Stimulated activated CD8-positive, alpha-beta memory T cell treated with anti-CD3 and anti-CD28 coated beads, Interleukin-7, amount 100 ng/mL, for 24 hours (primary cell): ENCODE measurements around the gene JARID2.

Source experiments
- DNase-seq: peaks from one replicate; pipeline ENCODE4 v3.0.0-alpha.2; 2020; ENCODE audit warnings: low read depth

The JARID2 gene

DNA sequence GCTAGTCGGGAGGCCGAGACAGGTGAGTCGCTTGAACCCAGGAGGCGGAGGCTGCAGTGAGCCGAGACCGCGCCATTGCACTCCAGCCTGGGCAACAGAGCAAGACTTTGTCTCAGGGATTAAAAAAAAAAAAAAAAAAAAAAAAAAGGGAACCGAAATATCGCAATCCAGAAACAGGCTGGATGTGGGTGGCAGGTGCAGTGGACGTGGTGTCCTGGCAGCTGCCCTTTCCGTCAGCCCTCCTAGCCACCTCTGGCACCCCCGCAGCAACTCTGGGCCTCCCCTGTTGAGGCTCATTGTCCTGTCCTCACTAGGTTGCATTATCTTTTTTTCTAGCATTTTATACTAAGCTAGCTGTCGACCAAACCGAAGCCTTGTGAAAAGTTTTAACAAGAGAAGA is 303.5 kb downstream of the JARID2 start:
- DNase-seq = no peak

DNA sequence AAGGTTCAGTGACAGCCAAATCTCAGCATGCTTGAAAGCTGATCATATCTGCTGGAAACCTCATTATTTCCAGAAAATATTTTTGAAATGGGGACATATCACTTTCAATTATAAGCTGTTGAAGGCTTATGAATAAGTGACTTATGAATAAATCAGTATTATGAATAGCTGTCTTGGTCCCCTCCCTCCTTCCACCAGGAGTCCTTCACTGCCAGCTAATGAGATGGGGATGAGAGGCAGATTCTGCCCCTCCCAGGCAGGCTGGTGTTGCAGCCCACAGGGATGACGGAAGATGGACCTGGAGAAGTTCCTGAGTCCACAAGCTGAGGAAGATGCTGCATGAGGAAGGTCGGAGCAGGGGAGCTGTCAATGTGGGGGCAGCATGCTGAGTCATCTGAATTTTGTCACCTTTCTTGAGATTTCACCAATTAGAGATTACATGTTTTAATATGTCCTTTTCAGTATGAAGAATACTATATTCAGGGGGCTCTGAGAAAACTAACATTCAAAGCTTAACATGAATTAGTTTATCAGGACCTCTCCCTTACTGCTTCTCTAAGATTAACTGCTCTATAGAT is 304.8 kb downstream of the JARID2 start:
- no peak for DNase-seq

DNA sequence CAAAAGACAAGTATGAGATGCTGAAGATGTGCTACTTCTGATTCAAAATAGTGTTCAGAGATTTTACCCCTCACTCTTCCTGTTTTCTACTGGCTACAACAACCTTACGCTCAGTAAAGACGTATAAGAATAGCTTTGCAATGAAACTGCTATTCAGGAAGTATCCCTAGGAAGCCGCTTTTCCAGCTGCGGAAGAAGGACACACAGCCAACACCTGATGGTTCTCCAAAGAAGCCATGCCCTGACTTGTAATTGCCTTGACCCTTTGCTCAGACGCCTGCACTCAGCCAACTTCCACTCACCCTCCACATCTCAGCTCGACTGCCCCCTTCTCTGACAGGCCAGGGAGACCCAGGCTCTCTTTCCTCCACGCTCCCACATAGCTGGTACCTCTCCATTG is 305.4 kb downstream of the JARID2 start:
- DNase-seq = no peak

DNA sequence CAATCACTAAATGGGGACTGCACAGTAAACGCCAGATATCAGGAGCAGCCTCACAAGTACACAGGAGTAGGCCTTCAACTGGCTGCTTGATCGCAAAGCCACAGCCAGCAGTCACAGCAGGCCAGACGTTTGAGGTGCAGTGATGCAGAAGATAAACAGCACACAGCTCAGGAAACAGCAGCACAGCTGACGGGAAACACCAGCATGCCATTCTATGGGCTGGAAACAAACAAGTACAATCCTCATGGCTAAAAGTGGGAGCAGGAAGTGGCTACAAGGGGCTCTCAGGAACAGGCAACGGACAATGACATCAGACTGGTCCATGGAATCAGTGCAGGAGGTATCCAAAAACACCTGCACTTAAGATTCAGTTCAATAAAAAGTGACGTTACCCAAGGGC is 305.9 kb downstream of the JARID2 start:
- no peak for DNase-seq

DNA sequence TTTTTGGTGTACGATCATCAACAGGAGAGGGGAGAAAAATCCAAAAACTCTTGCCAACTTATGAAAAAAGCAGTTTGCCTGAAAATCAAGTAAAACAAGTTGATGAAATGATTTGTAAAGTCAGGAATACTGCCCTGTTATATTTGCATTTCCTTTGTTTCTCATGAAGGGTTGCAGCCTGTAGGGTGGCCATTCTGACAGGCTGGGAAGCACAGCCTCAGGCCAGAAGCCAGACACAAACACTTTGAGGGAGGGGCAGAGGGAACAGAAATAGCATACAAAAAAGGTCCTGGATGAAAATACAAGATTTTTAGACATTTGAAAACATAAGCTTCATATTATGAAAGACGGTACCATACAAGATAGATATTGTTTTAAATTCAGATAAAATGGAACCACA is 307.2 kb downstream of the JARID2 start:
- no peak for DNase-seq

DNA sequence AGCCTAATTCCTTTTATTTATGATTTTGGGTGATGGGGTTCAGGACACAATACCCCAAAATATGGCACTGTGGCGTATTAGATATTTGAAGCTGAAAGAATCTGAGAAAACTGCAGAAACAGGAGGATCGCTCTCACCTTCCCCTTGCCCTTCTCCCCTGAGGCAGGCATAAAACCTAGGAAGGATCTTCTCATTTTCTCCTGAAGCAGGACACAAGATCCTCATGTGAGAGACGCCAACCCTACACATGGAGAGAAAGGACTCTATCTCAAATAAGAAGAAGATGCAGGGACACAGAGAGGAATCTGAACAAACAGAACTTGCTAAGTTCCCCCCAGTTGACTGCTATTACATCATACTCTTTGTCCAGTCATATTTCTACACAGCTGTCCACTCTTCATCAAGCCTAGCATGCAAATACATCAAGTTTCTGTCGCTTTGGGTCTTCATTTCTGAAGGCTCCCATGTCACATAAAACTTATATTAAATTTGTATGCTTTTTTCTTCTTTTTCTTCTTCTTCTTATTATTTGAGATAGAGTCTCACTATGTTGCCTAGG is 307.9 kb downstream of the JARID2 start:
- DNase-seq = no peak

DNA sequence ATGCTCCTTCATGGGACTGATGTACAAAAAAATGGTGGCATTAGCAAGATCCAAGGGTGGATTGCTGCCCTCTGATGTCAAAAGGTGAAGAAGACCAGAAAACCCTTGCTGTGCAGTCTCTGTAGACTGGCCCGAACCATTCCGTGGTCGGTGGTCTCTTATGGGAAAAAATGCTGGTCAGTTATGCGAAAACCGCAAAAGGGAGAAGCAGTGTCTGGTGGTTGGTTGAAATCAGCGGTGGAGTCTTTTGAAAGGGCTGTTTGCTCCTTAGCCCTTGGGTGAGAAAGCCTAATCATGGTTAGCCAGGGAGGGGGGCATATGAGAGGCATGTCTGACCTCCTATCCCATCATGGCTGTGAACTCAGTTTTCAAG is 308.8 kb downstream of the JARID2 start:
- DNase-seq = no peak

DNA sequence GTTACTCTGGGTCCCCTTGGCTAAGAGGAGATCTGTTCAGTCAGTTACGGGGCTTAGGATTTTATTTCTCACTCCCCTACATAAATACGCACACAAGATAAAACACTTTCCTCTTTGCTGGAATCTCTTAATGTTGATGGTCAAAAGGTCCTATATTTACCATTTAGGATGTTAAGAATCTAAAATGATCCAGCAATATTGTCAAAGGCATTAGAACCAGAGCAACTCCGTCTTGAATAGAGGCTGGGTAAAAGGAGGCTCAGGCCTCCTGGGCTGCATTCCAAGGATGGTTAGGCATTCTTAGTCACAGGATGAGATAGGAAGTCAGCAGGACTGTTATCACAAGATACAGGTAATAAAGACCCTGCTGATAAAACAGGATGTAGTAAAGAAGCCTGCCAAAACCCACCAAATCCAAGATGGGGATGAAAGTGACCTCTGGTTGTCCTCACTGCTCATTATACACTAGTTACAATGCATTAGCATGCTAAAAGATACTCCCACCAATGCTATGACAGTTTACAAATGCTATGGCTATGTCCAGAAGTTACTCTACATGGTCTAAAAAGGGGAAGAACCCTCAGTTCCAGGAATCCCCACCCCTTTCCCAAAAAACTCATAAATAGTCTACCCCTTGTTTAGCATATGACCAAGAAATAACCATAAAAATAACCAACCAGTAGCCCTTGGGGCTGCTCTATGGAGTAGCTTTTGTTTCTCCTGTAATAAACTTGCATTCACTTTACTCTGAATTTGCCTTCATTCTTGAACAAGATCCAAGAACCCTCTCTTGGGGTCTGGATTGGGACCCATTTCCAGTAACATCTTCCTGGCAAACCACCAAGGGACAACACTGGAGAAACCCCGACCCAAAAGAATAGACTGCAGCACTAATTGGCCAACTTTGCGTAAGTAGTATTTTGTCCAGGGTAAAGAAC is 309.5 kb downstream of the JARID2 start:
- no peak for DNase-seq

DNA sequence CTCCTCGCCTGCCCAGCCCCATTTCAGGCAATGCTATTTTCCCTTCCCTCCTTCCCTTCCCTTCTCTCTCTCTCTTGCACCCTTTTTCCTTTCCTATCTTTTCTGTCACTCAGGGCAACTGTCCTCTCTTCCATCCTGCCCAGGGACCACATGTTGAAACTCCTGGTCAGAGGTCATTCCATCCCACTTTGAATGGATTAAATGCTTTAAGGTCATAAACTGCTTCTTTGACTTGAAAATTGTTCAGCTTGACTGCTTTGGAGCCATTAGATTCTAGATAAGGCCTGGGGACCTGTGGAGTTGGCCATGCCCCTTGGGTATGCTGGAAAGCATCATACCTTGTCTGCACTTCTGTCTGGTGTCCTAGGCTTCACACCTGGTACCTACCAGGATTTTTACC is 310.8 kb downstream of the JARID2 start:
- no peak for DNase-seq

DNA sequence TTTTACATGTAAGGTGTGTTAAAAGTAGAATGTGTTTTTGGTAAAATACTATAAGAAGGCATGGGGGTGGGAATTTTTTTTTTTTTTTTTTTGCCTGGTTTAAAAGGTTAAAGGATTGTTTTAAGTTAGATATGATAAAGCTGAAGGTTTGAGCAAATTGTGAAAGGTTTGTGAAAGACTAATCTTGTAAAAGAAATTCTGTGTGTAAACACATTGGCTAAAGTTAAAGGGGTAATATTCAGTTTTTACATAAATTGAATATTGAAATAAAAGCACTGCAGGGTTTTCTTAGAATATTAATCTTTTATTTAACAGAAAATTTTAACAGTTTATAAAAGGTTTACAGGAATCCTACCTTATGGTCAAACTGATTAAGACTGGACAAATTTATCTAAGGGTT is 311.3 kb downstream of the JARID2 start:
- DNase-seq = no peak

DNA sequence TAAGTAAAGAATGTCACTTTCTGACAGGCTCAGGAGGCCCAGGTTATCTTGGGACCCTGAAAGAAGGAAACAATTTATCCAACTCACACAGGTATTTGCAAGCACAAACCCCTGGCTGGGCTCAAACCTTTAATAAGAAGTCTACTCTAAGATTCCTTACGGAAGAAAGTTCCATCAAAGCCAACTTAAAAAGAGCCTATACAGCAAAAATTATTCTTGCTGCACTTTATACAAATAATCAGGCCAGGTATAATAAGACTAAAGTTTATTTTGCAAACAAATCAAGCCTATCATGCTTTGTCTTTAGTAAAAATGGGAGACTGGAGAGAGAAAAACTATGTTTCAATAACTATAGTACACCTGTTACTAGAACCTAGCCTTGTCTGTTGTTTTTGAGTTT is 314.8 kb downstream of the JARID2 start:
- DNase-seq = no peak

DNA sequence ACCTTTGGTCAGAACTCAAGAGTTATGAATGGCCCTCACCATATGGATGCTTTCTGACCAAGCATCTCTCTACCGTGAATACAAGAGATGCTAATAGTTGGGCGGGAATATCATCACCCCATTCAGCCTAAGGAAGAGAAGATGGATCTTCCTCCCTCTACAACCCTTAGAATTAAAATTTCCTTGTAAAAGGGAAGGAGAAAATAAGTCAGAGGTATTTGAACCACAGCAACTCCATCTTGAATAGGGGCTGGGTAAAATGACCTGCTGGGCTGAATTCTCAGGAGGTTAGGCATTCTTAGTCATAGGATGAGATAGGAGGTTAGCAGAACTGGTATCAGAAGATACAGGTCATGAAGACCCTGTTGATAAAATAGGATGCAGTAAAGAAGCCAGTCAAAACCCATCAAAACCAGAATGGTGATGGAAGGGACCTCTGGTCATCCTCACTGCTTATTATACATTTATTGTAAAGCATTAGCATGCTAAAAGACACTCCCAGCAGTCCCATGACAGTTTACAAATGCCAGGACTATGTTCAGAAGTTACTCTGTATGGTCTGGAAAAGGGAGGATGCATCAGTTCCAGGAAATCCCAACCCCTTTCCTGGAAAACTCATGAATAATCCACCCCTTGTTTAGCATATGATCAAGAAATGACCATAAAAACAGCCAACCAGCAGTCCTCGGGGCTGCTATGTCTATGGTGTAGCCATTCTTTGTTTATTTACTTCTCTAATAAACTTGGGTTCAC is 315.8 kb downstream of the JARID2 start:
- no peak for DNase-seq

DNA sequence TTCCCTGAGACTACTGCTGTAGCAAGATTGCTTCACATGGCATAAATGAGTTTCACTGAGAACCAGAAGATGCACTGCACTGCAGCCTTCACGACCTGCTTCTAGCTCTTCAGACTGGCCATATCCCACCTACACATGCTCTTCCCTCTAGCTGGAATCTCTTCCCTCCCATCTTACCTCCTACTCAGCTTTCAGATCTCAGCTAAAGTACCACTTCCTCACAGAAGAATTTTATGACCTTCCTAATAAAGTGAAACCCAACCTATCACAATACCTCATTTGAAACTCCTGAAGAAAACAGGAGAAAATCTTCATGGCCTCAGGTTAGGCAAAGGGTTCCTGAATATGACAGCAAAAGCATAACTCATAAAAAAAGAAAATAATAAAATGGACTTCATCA is 317.1 kb downstream of the JARID2 start:
- no peak for DNase-seq

DNA sequence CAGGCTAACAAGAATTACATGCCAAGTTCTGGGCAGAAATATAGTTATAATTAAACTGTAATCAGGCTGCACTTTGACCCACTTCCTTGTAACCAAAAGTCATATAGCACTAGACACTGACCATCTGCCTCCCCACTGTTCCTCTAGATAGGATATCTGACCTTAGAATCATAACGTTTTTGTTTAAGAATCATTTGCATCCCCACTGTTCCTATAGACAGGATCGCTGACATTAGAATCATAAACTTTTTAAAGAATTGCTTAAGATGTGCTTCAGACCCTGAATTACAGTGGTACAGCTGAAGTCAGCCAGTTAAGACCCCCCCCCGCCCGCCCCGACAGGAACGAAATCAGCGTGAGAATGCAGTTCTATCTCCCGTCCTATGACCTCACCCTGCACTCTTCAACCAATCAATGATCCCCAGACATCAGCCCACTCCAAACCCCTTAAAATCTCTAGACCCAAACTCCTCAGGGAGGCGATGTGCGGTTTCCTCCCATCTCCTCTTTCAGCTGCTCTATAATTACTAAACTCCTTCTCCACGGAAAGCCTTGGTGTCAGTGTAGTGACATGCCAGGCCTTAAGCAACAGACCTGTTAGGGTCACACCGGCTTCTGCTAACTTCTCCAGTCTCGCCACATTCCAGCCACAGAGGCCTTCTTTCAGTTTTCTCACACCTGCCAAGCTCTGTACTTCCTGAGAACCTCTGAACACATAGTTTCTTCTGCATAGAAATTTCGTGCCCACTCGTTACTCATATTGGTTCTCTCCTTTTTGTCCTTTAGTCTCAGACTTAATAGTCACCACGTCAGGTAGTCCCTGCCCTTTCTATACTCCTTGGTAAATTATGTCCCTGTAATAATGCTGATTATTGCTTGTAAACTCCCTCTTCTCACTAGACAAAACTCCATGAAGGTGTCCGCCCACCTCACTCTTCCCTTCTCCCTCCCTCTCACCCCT is 323.4 kb downstream of the JARID2 start:
- DNase-seq = no peak

DNA sequence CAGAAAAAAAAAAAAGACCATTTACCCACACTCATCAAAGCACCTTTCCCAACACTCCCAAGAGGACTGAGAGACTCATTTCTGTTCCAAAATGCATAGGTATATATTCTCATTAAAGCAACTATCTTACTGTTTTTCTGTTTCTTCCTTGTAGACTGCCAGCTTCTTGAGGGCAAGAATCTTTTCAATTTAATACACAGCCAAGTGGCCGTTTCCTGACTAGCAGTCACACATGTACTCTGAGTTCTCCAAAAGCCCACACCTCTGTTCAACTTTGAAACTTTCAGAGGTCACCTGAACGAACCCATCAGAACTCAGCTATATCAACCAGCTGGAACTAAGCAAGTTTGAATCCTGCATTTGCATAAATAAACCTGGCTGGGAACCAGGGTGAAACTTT is 324.3 kb downstream of the JARID2 start:
- DNase-seq = no peak
